Muscle of leg (tissue), 11 donors: ENCODE measurements around the gene CDK14. TPM values are rescaled to one million over a fixed set of nuclear protein-coding genes. Genes with fewer than 3 reads are reported as not detected.
A peak's percentile ranks its signal among the peaks of the same experiment; 100 is the strongest.

ENCODE experiments used
- DNase-seq: peaks from one replicate; pipeline ENCODE4 v3.0.0; 2013
- H3K27ac ChIP-seq: one replicate; pipeline ENCODE4 v1.5.1; 2013; ENCODE audit warnings: mild to moderate bottlenecking, low read length, control low read depth
- H3K27me3 ChIP-seq: one replicate; pipeline ENCODE4 v1.6.1; 2013; ENCODE audit warnings: low read length; ENCODE audit not compliant: control insufficient read depth, insufficient read depth
- H3K36me3 ChIP-seq: one replicate; pipeline ENCODE4 v1.6.1; 2013; ENCODE audit warnings: low read length; ENCODE audit not compliant: control insufficient read depth, insufficient read depth
- H3K4me1 ChIP-seq: one replicate; pipeline ENCODE4 v1.6.1; 2013; ENCODE audit warnings: low read length; ENCODE audit not compliant: control insufficient read depth, insufficient read depth
- H3K4me3 ChIP-seq: one replicate; pipeline ENCODE4 v1.5.1; 2013; ENCODE audit warnings: low read length, control low read depth
- H3K9me3 ChIP-seq: replicated peaks from 2 replicates; pipeline ENCODE4 v1.6.1; 2013; ENCODE audit warnings: low read depth, low read length; ENCODE audit not compliant: control insufficient read depth
- WGBS: methylation state at CpG from one replicate; pipeline ENCODE4 v1.1.5; 2013; ENCODE audit warnings: missing lambda C conversion rate; ENCODE audit not compliant: insufficient coverage; 5-methylcytosine and 5-hydroxymethylcytosine counted together
- polyA plus RNA-seq, 8 donors: library from polyadenylated mRNA; unstranded; fragments of 120-200 nt; gene quantifications; one replicate each; pipeline versions ENCODE4 v1.2.1 to v1.2.3, GENCODE V29; 2013; ENCODE audit warnings: inconsistent platforms in 1 of 8, low replicate concordance in 1 of 8; ENCODE audit not compliant: insufficient read length in 8 of 8, insufficient read depth in 1 of 8
- total RNA-seq: library from RNA; stranded (reverse); fragments of 120-200 nt; gene quantifications from one replicate; pipeline ENCODE4 v1.2.4, GENCODE V29; 2013

CDK14 gene
- total and polyA plus RNA-seq, 9 donors: 14.9 to 36.7 (median 21.3) TPM

GRCh38 chr7:91082038-91082437 is 485.9 kb downstream of the CDK14 start:
- no peak overlapping the region for H3K4me3 ChIP-seq
- 0% methylated on average over 1 of the region's 3 CpGs for WGBS

DNA sequence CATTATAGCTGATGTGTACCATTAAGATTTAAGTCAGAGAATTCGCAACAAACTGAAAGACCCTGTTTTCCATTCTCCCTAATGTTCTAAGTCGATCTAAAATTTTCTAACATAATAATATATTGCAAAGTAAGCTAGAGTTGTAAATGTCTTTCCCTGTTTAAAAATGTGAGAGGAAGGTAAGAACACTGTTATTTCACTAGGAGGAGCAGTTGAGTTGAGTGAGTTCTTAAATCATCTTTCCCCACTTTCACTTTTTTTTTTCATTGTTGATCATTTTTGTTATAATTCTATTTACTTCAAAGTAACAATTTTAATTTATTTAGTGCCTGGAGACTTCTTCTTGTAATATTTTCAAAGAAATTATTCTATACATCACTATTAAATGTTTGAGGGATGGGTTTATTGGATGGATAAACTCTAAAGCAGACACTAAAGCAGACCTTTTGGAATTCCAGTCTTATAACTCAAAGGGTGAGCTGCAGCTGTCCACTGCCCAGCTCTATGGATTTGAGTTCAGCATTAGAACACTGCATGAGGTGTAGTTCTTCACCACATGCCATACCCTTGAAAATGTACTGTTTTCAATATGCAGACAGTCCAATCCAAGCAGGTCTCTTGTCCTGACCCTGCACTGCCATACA is 486.9 kb downstream of the CDK14 start:
- Histone ChIP-seq H3K9me3 (no peaks in the 10 kb centered on the region), H3K27me3 (no peaks in the 10 kb centered on the region), H3K27ac (no peak overlapping the region), H3K4me3 (no peak overlapping the region), H3K4me1 (peaks cover 6% of the 10 kb centered on the region), H3K36me3 (peaks cover 5% of the 10 kb centered on the region)
- no CpG with 5 or more reads among the region's 2 CpGs for WGBS
- peak; percentile 59 for DNase-seq

More at GRCh38 chr7:91082038-91082437, 485.9 kb downstream of the CDK14 start:
- no peaks in the 10 kb centered on the region for H3K27me3 ChIP-seq
- H3K27ac ChIP-seq: peak overlapping the region; percentile 16
- peaks cover 6% of the 10 kb centered on the region for H3K4me1 ChIP-seq
- peaks cover 5% of the 10 kb centered on the region for H3K36me3 ChIP-seq
- DNase-seq: peak; percentile 81
- no peaks in the 10 kb centered on the region for H3K9me3 ChIP-seq

- no peak overlapping the region for H3K27ac ChIP-seq
- peaks cover 6% of the 10 kb centered on the region for H3K4me1 ChIP-seq
- H3K27me3 ChIP-seq: no peaks in the 10 kb centered on the region
- H3K36me3 ChIP-seq: peaks cover 5% of the 10 kb centered on the region
- no peak overlapping the region for H3K4me3 ChIP-seq
- peak; percentile 36 for DNase-seq
- no CpG with 5 or more reads among the region's 3 CpGs for WGBS
- H3K9me3 ChIP-seq: no peaks in the 10 kb centered on the region
These were observed 487.9 kb downstream of the CDK14 start for GRCh38 chr7:91083855-91084644.

GRCh38 chr7:91085175-91085574 is 489.1 kb downstream of the CDK14 start:
- no peaks in the 10 kb centered on the region for H3K9me3 ChIP-seq
- peaks cover 5% of the 10 kb centered on the region for H3K36me3 ChIP-seq
- no peak for DNase-seq
- peaks cover 9% of the 10 kb centered on the region for H3K4me1 ChIP-seq
- no peaks in the 10 kb centered on the region for H3K27me3 ChIP-seq
- no CpG with 5 or more reads among the region's 4 CpGs for WGBS
- no peak overlapping the region for H3K27ac ChIP-seq
- no peak overlapping the region for H3K4me3 ChIP-seq

DNA sequence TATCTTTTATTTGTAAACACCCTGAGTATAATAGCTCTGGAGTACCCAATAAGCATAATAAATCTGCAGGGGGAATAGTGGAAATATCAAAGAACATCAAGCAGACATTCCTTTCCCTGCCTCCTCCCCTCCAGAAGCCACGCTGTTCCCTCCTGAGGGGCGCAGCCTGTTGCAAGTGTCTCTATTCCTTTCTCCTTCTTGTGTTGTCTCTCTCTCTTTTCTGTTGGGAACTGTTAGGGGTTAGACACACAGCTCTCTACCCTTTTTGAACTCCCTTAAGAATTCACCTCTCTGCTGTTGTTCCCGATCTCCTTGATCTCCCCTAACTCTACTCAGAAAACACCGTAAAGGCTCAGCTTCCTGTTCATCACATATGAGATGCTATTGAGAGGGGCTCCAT is 490.1 kb downstream of the CDK14 start:
- no peak for DNase-seq
- no peak overlapping the region for H3K4me3 ChIP-seq
- peaks cover 5% of the 10 kb centered on the region for H3K36me3 ChIP-seq
- no CpG with 5 or more reads among the region's 4 CpGs for WGBS
- H3K9me3 ChIP-seq: no peaks in the 10 kb centered on the region
- H3K4me1 ChIP-seq: peaks cover 9% of the 10 kb centered on the region
- no peak overlapping the region for H3K27ac ChIP-seq
- no peaks in the 10 kb centered on the region for H3K27me3 ChIP-seq

- Histone ChIP-seq H3K4me3 (no peak overlapping the region), H3K27ac (no peak overlapping the region), H3K27me3 (no peaks in the 10 kb centered on the region), H3K36me3 (peaks cover 5% of the 10 kb centered on the region), H3K9me3 (no peaks in the 10 kb centered on the region), H3K4me1 (peaks cover 9% of the 10 kb centered on the region)
- WGBS: 40% methylated on average over 1 of the region's 1 CpG
- no peak for DNase-seq
These were observed 492.0 kb downstream of the CDK14 start for GRCh38 chr7:91088156-91088555.

DNA sequence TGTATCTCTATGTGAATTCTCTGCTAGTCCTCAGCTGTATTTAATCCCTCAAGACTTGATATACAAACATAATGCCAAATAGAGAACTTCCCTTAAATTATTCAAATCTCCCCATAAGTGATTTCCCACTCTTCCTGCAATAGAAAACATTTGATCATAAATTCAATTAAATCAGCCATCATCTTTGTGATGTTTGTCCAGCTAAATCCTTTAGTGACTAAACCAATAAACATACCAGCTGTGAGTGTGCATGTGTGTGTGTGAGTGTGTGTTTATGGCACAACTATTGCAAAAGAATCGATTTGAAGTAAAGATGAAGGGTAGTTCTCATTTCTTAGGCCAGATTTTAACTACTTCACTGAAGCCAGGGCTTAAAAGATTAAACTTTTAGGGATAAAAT is 492.6 kb downstream of the CDK14 start:
- Histone ChIP-seq H3K4me1 (peaks cover 9% of the 10 kb centered on the region), H3K36me3 (peaks cover 5% of the 10 kb centered on the region), H3K4me3 (no peak overlapping the region), H3K27me3 (no peaks in the 10 kb centered on the region), H3K9me3 (no peaks in the 10 kb centered on the region), H3K27ac (no peak overlapping the region)
- WGBS: no CpG with 5 or more reads among the region's 1 CpG
- no peak for DNase-seq

GRCh38 chr7:91089382-91089963 is 493.4 kb downstream of the CDK14 start:
- DNase-seq: peak; percentile 73
- Histone ChIP-seq H3K27ac (no peak overlapping the region), H3K4me3 (no peak overlapping the region), H3K27me3 (no peaks in the 10 kb centered on the region), H3K36me3 (peaks cover 5% of the 10 kb centered on the region), H3K9me3 (no peaks in the 10 kb centered on the region), H3K4me1 (peaks cover 6% of the 10 kb centered on the region)
- WGBS: no CpG with 5 or more reads among the region's 5 CpGs

DNA sequence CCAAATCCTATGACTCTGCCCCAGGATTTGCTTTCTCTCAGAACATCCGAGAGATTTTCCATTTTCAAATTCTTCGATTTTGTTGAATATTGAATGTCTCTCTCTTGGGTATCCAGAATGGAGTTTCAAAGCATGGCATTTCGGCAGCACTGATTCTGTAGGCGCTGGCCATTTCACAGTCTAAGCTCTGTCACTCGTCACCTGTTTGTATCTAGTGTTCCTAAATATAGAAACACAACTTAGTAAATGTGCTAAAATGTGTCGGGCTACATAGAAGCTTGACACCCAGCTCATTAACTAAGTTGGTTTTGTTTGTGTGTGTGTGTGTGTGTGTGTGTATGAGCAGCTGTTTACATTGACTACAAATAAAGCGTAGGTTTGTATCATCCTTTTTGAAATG is 494.6 kb downstream of the CDK14 start:
- Histone ChIP-seq H3K4me3 (no peak overlapping the region), H3K9me3 (no peaks in the 10 kb centered on the region), H3K4me1 (peaks cover 3% of the 10 kb centered on the region), H3K36me3 (no peaks in the 10 kb centered on the region), H3K27ac (no peak overlapping the region), H3K27me3 (no peaks in the 10 kb centered on the region)
- no peak for DNase-seq
- WGBS: 80% methylated on average over 2 of the region's 7 CpGs

GRCh38 chr7:91091631-91092030 is 495.5 kb downstream of the CDK14 start:
- no peak overlapping the region for H3K4me3 ChIP-seq
- H3K27me3 ChIP-seq: no peaks in the 10 kb centered on the region
- H3K27ac ChIP-seq: no peak overlapping the region
- no peak for DNase-seq
- no peaks in the 10 kb centered on the region for H3K36me3 ChIP-seq
- no peaks in the 10 kb centered on the region for H3K9me3 ChIP-seq
- WGBS: 80% methylated on average over 1 of the region's 4 CpGs
- peaks cover 3% of the 10 kb centered on the region for H3K4me1 ChIP-seq
